CD8-positive, alpha-beta memory T cell (primary cell): ENCODE data around the gene ALG12. TPM values are rescaled to one million over a fixed set of nuclear protein-coding genes. Genes with fewer than 3 reads are reported as not detected.

Source experiments
- CTCF ChIA-PET: fragments of 350-600 bp; sonication (Branson Sonifier 250); formaldehyde crosslinking; loops from one replicate; lab custom pipeline; 2021; ENCODE audit warnings: antibody characterized with exemption; lab: Charles Lee
- POLR2A ChIA-PET: fragments of 350-600 bp; sonication (Branson Sonifier 250); formaldehyde crosslinking; loops from one replicate; lab custom pipeline; 2021; ENCODE audit warnings: antibody characterized with exemption; lab: Charles Lee
- DNase-seq, 5 donors: peaks; one replicate each; pipeline versions ENCODE4 v3.0.0 to v3.0.0-alpha.2; 2020 to 2022; ENCODE audit warnings: mixed read lengths in 1 of 5
- H3K27ac ChIP-seq: one replicate; pipeline ENCODE4 v1.7.0; 2013; ENCODE audit warnings: low read depth, mild to moderate bottlenecking, low read length, moderate library complexity
- H3K27me3 ChIP-seq: 2 replicates; pipeline ENCODE4 v1.7.0; 2013; ENCODE audit warnings: low read length, mild to moderate bottlenecking; ENCODE audit not compliant: insufficient read depth, poor library complexity, severe bottlenecking
- H3K36me3 ChIP-seq: 2 replicates; pipeline ENCODE4 v1.7.0; 2013; ENCODE audit warnings: mild to moderate bottlenecking, low read length, moderate library complexity; ENCODE audit not compliant: insufficient read depth
- H3K4me1 ChIP-seq: 2 replicates; pipeline ENCODE4 v1.7.0; 2013; ENCODE audit warnings: mild to moderate bottlenecking, low read length, moderate library complexity; ENCODE audit not compliant: insufficient read depth
- H3K4me3 ChIP-seq: 2 replicates; pipeline ENCODE4 v1.7.0; 2013; ENCODE audit warnings: mild to moderate bottlenecking, low read length
- H3K9me3 ChIP-seq: 2 replicates; pipeline ENCODE4 v1.7.0; 2013; ENCODE audit warnings: mild to moderate bottlenecking, low read length
- H3K27ac Mint-ChIP-seq, 8 donors: one replicate each; pipeline ENCODE4 v1.8.0; 2020 to 2021; ENCODE audit warnings: mixed read lengths in 8 of 8, mild to moderate bottlenecking in 6 of 8, inconsistent platforms in 3 of 8, moderate library complexity in 3 of 8
- H3K27me3 Mint-ChIP-seq, 2 donors: one replicate each; pipeline ENCODE4 v1.8.0; 2020 to 2021; ENCODE audit warnings: mixed read lengths in 2 of 2, mild to moderate bottlenecking in 1 of 2, moderate library complexity in 1 of 2
- H3K36me3 Mint-ChIP-seq, 3 donors: one replicate each; pipeline ENCODE4 v1.8.0; 2020 to 2021; ENCODE audit warnings: mixed read lengths in 3 of 3, inconsistent platforms in 1 of 3, mild to moderate bottlenecking in 1 of 3
- H3K4me1 Mint-ChIP-seq, 3 donors: one replicate each; pipeline ENCODE4 v1.8.0; 2020 to 2021; ENCODE audit warnings: mixed read lengths in 3 of 3, inconsistent platforms in 1 of 3, mild to moderate bottlenecking in 1 of 3
- H3K4me3 Mint-ChIP-seq, 7 donors: one replicate each; pipeline ENCODE4 v1.8.0; 2020 to 2021; ENCODE audit warnings: mixed read lengths in 7 of 7, mild to moderate bottlenecking in 6 of 7, moderate library complexity in 4 of 7, inconsistent platforms in 2 of 7
- H3K9me3 Mint-ChIP-seq, 5 donors: one replicate each; pipeline ENCODE4 v1.8.0; 2020 to 2022; ENCODE audit warnings: mixed read lengths in 5 of 5, mild to moderate bottlenecking in 3 of 5, moderate library complexity in 2 of 5, inconsistent platforms in 1 of 5
- polyA plus RNA-seq: library from polyadenylated mRNA; unstranded; fragments of 300-500 nt; fragmentation: Illumina TruSeq; gene quantifications from one replicate; pipeline ENCODE4 v1.2.3, GENCODE V29; 2021
- total RNA-seq, 2 experiments: library from RNA; stranded (reverse); gene quantifications; one replicate each; pipeline ENCODE4 v1.2.3, GENCODE V29; 2021

The ALG12 gene
- total and polyA plus RNA-seq, 3 experiments from 2014 or later: 21.0 to 21.8 (median 21.0) TPM

- Mint-ChIP-seq H3K4me1 (peaks cover 8 to 33% (median 19%) of the 10 kb centered on the region in 3 donors), H3K27ac (peak within 1 kb of the TSS; percentile 91 to 99 (median 93)), H3K36me3 (peaks cover 0 to 31% (median 4%) of the 10 kb centered on the region in 3 donors), H3K4me3 (peak within 1 kb of the TSS; percentile 86 to 97 (median 93)), H3K27me3 (peaks cover 0 to 5% of the 10 kb centered on the region in 2 donors), H3K9me3 (peaks cover 0 to 4% (median 0%) of the 10 kb centered on the region in 5 donors)
- POLR2A ChIA-PET: interaction anchor here (0.5 to 3.3 kb wide), 9 partner anchors 8 to 70 kb away, joined by 3 to 30 read pairs (median 5); no protein-coding TSS in a partner anchor
- Histone ChIP-seq H3K4me1 (peaks cover 29% of the 10 kb centered on the region), H3K27ac (peak within 1 kb of the TSS; percentile 79), H3K27me3 (no peaks in the 10 kb centered on the region), H3K9me3 (no peaks in the 10 kb centered on the region), H3K36me3 (peaks cover 13% of the 10 kb centered on the region), H3K4me3 (peak within 1 kb of the TSS; percentile 71)
- DNase-seq: peak; percentile 84 to 95 (median 92)
- CTCF ChIA-PET: interaction anchor here (0.8 to 1.5 kb wide), 3 partner anchors 10 to 33 kb away, joined by 3 to 4 read pairs (median 3); no protein-coding TSS in a partner anchor
Measured at GRCh38 chr22:49960159-49961004, 42.1 kb upstream of the ALG12 start, which contains the start of gene PIM3. Gene PIM3, plus strand, starts transcription at chr22:49960772. Its CDS starts 176 bp downstream, at chr22:49960948.

DNA sequence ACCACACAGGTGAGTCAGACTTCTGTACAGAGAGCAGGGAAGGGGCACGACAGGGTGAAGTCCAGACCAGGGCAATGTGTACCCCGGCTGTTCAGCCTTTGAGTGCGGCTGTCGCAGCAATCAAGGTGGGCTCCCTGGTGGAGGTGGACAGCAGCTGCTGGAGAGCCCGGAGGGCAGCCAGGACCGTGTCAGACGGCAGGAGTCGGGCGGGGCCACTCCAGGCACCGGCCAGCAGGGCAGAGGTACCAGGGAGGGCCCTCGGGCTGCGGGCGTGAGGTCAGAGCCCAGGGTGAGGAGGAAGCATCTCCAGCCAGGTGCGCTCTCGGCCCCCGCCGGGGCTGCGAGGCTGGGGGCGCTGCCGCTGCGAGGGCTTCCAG lies 41.5 kb upstream of the ALG12 start:
- H3K27ac ChIP-seq: peak overlapping the region; percentile 54
- no peaks in the 10 kb centered on the region for H3K9me3 ChIP-seq
- peaks cover 0 to 5% of the 10 kb centered on the region in 2 donors for H3K27me3 Mint-ChIP-seq
- peak overlapping the region; percentile 53 for H3K4me3 ChIP-seq
- H3K4me3 Mint-ChIP-seq: peak overlapping the region; percentile 64 to 87 (median 77)
- no peak for DNase-seq
- POLR2A ChIA-PET: interaction anchor here (0.5 to 3.3 kb wide), 9 partner anchors 9 to 71 kb away, joined by 3 to 30 read pairs (median 5); no protein-coding TSS in a partner anchor
- H3K9me3 Mint-ChIP-seq: peaks cover 0 to 4% (median 0%) of the 10 kb centered on the region in 5 donors
- peaks cover 0 to 27% (median 4%) of the 10 kb centered on the region in 3 donors for H3K36me3 Mint-ChIP-seq
- H3K4me1 Mint-ChIP-seq: peaks cover 8 to 30% (median 18%) of the 10 kb centered on the region in 3 donors
- H3K27ac Mint-ChIP-seq: peak overlapping the region; percentile 71 to 97 (median 90)
- H3K36me3 ChIP-seq: peaks cover 13% of the 10 kb centered on the region
- H3K4me1 ChIP-seq: peaks cover 29% of the 10 kb centered on the region
- CTCF ChIA-PET: interaction anchor here (1.2 to 1.5 kb wide), 2 partner anchors 11 to 13 kb away, joined by 3 to 4 read pairs; no protein-coding TSS in a partner anchor
- H3K27me3 ChIP-seq: no peaks in the 10 kb centered on the region

GRCh38 chr22:49958931-49959781 lies 40.9 kb upstream of the ALG12 start:
- Histone ChIP-seq H3K27me3 (no peaks in the 10 kb centered on the region), H3K36me3 (peaks cover 13% of the 10 kb centered on the region), H3K4me1 (peaks cover 25% of the 10 kb centered on the region), H3K27ac (peak overlapping the region; percentile 54), H3K4me3 (peak overlapping the region; percentile 53), H3K9me3 (no peaks in the 10 kb centered on the region)
- peaks cover 8 to 24% (median 14%) of the 10 kb centered on the region in 3 donors for H3K4me1 Mint-ChIP-seq
- H3K4me3 Mint-ChIP-seq: peak overlapping the region; percentile 64 to 87 (median 77)
- H3K36me3 Mint-ChIP-seq: peaks cover 0 to 23% (median 4%) of the 10 kb centered on the region in 3 donors
- peaks cover 0 to 5% of the 10 kb centered on the region in 2 donors for H3K27me3 Mint-ChIP-seq
- POLR2A ChIA-PET: interaction anchor here (1.5 kb wide), 2 partner anchors 12 to 23 kb away, joined by 5 to 8 read pairs; no protein-coding TSS in a partner anchor
- peaks cover 0 to 4% (median 0%) of the 10 kb centered on the region in 5 donors for H3K9me3 Mint-ChIP-seq
- peak overlapping the region; percentile 71 to 97 (median 90) for H3K27ac Mint-ChIP-seq
- CTCF ChIA-PET: interaction anchor here (1.5 kb wide), 1 partner anchor 12 kb away, joined by 4 read pairs; no protein-coding TSS in a partner anchor
- peak in 1 of 5 donors; percentile 26 for DNase-seq

DNA sequence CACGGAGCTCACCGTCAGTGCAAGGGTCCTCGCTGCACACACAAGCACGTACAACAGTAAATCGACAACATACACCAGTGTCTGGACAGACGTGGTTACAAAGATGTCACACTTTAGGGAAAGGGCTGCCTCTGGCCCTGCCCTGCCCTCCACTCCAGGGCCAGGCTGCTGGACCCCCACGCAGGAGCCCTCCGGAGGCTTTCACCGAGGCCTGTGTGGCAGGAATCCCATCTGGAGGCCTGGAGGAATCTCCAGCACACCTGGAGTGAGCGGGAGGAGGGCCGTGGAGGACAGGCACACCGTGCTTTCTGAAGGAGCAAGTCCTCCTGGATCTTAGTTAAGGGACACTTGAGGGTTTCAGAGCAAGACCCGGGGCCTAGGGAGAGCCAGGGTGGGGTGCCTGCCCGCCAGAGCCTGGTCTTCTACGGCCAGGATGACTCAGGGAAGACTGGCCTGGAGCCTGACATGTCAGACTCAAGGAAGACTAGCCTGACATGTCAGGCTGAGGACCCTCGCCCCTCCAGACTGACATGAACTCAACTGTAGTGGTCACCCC lies 40.2 kb upstream of the ALG12 start:
- no peak for DNase-seq
- Mint-ChIP-seq H3K36me3 (peaks cover 0 to 16% (median 0%) of the 10 kb centered on the region in 3 donors), H3K27me3 (peaks cover 0 to 5% of the 10 kb centered on the region in 2 donors), H3K9me3 (peaks cover 0 to 4% (median 0%) of the 10 kb centered on the region in 5 donors), H3K4me1 (peaks cover under 1 to 17% (median 7%) of the 10 kb centered on the region in 3 donors), H3K4me3 (peak overlapping the region; percentile 29 to 87 (median 77)), H3K27ac (peak overlapping the region in 6 of 8 donors; percentile 43 to 92 (median 90))
- POLR2A ChIA-PET: no interaction called here
- Histone ChIP-seq H3K4me3 (no peak overlapping the region), H3K36me3 (peaks cover 6% of the 10 kb centered on the region), H3K27ac (no peak overlapping the region), H3K27me3 (no peaks in the 10 kb centered on the region), H3K9me3 (no peaks in the 10 kb centered on the region), H3K4me1 (peaks cover 18% of the 10 kb centered on the region)
- CTCF ChIA-PET: no interaction called here

DNA sequence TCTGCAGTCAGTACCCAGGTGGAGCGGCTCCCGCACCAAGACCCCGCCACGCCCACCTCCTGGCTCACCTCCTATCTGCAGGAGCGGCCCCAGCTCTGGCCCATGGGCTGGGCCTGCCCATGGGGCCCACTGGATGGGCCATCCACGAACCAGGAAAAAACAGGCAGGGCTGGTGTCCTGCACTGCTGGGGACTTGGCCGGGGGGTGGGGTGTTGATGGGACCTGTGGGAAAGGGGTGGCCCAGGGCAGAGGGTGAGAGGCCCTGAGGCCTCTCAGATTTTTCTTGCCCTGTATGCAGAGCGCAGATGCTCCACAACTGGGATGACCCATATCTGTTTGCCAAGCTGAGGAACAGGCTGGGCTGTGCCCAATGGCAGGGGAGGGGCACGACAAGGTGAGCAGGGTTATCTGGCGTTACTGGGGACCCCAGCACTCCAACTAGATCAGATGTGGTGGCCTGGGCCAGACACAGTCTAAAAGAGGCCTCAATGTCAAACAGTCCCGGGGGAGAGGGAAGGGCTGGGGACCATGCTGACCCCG lies 39.7 kb upstream of the ALG12 start:
- Mint-ChIP-seq H3K9me3 (peaks cover 0 to 4% (median 0%) of the 10 kb centered on the region in 5 donors), H3K36me3 (peaks cover 0 to 10% (median 0%) of the 10 kb centered on the region in 3 donors), H3K27ac (peak overlapping the region in 5 of 8 donors; percentile 58 to 91 (median 87)), H3K4me1 (peaks cover 0 to 12% (median 6%) of the 10 kb centered on the region in 3 donors), H3K27me3 (peaks cover 0 to 5% of the 10 kb centered on the region in 2 donors), H3K4me3 (peak overlapping the region in 2 of 7 donors; percentile 26 to 81)
- peaks cover 12% of the 10 kb centered on the region for H3K4me1 ChIP-seq
- CTCF ChIA-PET: no interaction called here
- DNase-seq: no peak
- H3K9me3 ChIP-seq: no peaks in the 10 kb centered on the region
- POLR2A ChIA-PET: no interaction called here
- H3K27ac ChIP-seq: no peak overlapping the region
- H3K4me3 ChIP-seq: no peak overlapping the region
- no peaks in the 10 kb centered on the region for H3K27me3 ChIP-seq
- H3K36me3 ChIP-seq: peaks cover 1% of the 10 kb centered on the region

GRCh38 chr22:49956914-49957825 lies 38.9 kb upstream of the ALG12 start:
- Histone ChIP-seq H3K4me3 (no peak overlapping the region), H3K4me1 (peaks cover 7% of the 10 kb centered on the region), H3K27me3 (no peaks in the 10 kb centered on the region), H3K27ac (no peak overlapping the region), H3K36me3 (no peaks in the 10 kb centered on the region), H3K9me3 (no peaks in the 10 kb centered on the region)
- ChIA-PET POLR2A (no interaction called here), CTCF (no interaction called here)
- Mint-ChIP-seq H3K4me1 (peaks cover 0 to 7% (median 6%) of the 10 kb centered on the region in 3 donors), H3K9me3 (peaks cover 0 to 4% (median 0%) of the 10 kb centered on the region in 5 donors), H3K36me3 (peaks cover 0 to 6% (median 0%) of the 10 kb centered on the region in 3 donors), H3K4me3 (peak overlapping the region in 1 of 7 donors; percentile 40), H3K27me3 (peaks cover 0 to 5% of the 10 kb centered on the region in 2 donors), H3K27ac (peak overlapping the region in 5 of 8 donors; percentile 16 to 83 (median 64))
- DNase-seq: no peak
